ENCODE measurements around the gene NCBP2L.

NCBP2L gene

GRCh38 chrX:107753187-107753586 lies 24.3 kb upstream of the NCBP2L start:
- POLR2A ChIA-PET = interaction anchor here (0.6 kb wide), 1 partner anchor 30 kb away, joined by 3 read pairs; no protein-coding TSS in a partner anchor
- no peak for DNase-seq (ENCODE audit: extremely low spot score)
- TF ChIP-seq CTCF (IDR thresholded peaks at IDR 0.05; ENCODE audit: control extremely low read depth, extremely low read depth, low read depth, missing control alignments) = no peak
- CTCF ChIA-PET = interaction anchor here (1.5 to 1.8 kb wide), 4 partner anchors 19 to 97 kb away, joined by 3 to 6 read pairs (median 5); partner anchors contain the start of gene NCBP2L

- TF ChIP-seq CTCF (IDR thresholded peaks at IDR 0.05; ENCODE audit: control extremely low read depth, extremely low read depth, low read depth, missing control alignments) = no peak
- no peak for DNase-seq (ENCODE audit: extremely low spot score)
- POLR2A ChIA-PET = no interaction called here
- CTCF ChIA-PET = no interaction called here
Measured at GRCh38 chrX:107755721-107756120, 21.8 kb upstream of the NCBP2L start.

GRCh38 chrX:107758231-107758766 lies 19.2 kb upstream of the NCBP2L start:
- no peak for TF ChIP-seq CTCF (IDR thresholded peaks at IDR 0.05; ENCODE audit: control extremely low read depth, extremely low read depth, low read depth, missing control alignments)
- DNase-seq (ENCODE audit: extremely low spot score) = no peak
- POLR2A ChIA-PET = no interaction called here
- CTCF ChIA-PET = interaction anchor here (1.3 kb wide), 1 partner anchor 98 kb away, joined by 4 read pairs; no protein-coding TSS in a partner anchor

- ChIA-PET POLR2A (no interaction called here), CTCF (interaction anchor here (0.9 to 1.4 kb wide), 4 partner anchors 15 to 101 kb away, joined by 3 to 4 read pairs (median 3); partner anchors contain the start of genes NCBP2L and TSC22D3)
- DNase-seq (ENCODE audit: extremely low spot score) = no peak
- no peak for TF ChIP-seq CTCF (IDR thresholded peaks at IDR 0.05; ENCODE audit: control extremely low read depth, extremely low read depth, low read depth, missing control alignments)
Measured at GRCh38 chrX:107760304-107761077, 17.0 kb upstream of the NCBP2L start.

GRCh38 chrX:107763647-107764046 lies 13.9 kb upstream of the NCBP2L start:
- no peak for TF ChIP-seq CTCF (IDR thresholded peaks at IDR 0.05; ENCODE audit: control extremely low read depth, extremely low read depth, low read depth, missing control alignments)
- ChIA-PET POLR2A (no interaction called here), CTCF (interaction anchor here (1.1 to 1.9 kb wide), 2 partner anchors 12 to 13 kb away, joined by 3 to 10 read pairs; partner anchors contain the start of genes NCBP2L and TSC22D3)
- DNase-seq (ENCODE audit: extremely low spot score) = no peak

- no peak for TF ChIP-seq CTCF (IDR thresholded peaks at IDR 0.05; ENCODE audit: control extremely low read depth, extremely low read depth, low read depth, missing control alignments)
- CTCF ChIA-PET = interaction anchor here (1.4 to 1.5 kb wide), 2 partner anchors 13 to 49 kb away, joined by 4 read pairs; no protein-coding TSS in a partner anchor
- POLR2A ChIA-PET = no interaction called here
- no peak for DNase-seq (ENCODE audit: extremely low spot score)
Measured at GRCh38 chrX:107764845-107765608, 12.5 kb upstream of the NCBP2L start.

Measured in GM10248 (cell line).